Right kidney (tissue), 9 donors: ENCODE data around the gene RELT.

Source experiments
- DNase-seq: peaks from one replicate; pipeline ENCODE4 v3.0.0-alpha.2; 2016
- long read RNA-seq, 8 donors: transcript quantifications; one replicate each; lab custom pipeline, GENCODE V29; 2026

The RELT gene, protein sequence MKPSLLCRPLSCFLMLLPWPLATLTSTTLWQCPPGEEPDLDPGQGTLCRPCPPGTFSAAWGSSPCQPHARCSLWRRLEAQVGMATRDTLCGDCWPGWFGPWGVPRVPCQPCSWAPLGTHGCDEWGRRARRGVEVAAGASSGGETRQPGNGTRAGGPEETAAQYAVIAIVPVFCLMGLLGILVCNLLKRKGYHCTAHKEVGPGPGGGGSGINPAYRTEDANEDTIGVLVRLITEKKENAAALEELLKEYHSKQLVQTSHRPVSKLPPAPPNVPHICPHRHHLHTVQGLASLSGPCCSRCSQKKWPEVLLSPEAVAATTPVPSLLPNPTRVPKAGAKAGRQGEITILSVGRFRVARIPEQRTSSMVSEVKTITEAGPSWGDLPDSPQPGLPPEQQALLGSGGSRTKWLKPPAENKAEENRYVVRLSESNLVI
- long read RNA-seq, donor 1, result 0 reads
- long read RNA-seq, donor 2, result 0 reads
- long read RNA-seq, donor 3, result 0 reads
- long read RNA-seq, donor 4, partial matches to known transcripts, result 0 of 1 reads
- long read RNA-seq, donor 4, other reads (novel, unspliced or antisense), result 0 of 1 reads
- long read RNA-seq, donor 5, partial matches to known transcripts, result 0 of 1 reads
- long read RNA-seq, donor 5, other reads (novel, unspliced or antisense), result 0 of 1 reads
- long read RNA-seq, donor 6, partial matches to known transcripts, result 0 of 2 reads
- long read RNA-seq, donor 6, other reads (novel, unspliced or antisense), result 0 of 2 reads
- long read RNA-seq, donor 7, partial matches to known transcripts, result 0 of 3 reads
- long read RNA-seq, donor 7, other reads (novel, unspliced or antisense), result 0 of 3 reads
- long read RNA-seq, donor 8, partial matches to known transcripts, result 0 of 3 reads
- long read RNA-seq, donor 8, other reads (novel, unspliced or antisense), result 0 of 3 reads

DNA sequence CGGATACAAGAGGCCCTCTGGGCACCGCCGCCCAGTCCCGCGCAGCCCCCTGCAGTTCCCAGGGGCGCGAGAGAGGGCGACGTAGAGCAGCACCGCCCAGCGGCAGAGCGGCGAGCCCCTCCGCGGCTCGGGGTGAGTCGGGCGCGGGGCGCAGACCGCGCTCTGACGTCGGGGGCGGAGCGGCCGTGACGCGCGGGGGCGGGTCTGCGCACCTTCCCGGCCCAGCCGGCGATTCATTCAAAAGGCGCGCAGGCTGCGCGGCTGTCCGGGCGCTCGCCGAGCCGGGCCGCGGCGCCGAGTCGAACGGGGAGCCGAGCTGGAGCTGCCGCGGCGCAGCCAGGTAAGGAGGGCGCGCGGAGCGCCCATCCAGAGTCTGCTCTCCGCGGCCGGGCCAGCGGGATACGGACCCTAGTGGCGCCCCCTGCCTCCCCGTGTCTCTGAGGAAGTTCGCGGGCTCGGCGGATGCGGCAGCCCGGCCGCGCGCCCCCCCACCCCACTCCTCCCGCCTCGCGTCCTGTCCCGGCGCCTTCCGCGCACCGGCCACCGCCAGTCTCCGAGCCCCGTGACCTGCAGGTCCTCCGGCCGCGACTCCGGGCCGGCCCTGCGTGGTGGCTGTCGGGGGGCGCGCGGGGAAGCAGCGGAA, at the start of gene RELT:
TSS of gene RELT (plus strand) at position 240 of the 643 bp plus-strand sequence. CDS start 12,738 bp downstream, outside the sequence.
- DNase-seq, result peak; percentile 97

DNA sequence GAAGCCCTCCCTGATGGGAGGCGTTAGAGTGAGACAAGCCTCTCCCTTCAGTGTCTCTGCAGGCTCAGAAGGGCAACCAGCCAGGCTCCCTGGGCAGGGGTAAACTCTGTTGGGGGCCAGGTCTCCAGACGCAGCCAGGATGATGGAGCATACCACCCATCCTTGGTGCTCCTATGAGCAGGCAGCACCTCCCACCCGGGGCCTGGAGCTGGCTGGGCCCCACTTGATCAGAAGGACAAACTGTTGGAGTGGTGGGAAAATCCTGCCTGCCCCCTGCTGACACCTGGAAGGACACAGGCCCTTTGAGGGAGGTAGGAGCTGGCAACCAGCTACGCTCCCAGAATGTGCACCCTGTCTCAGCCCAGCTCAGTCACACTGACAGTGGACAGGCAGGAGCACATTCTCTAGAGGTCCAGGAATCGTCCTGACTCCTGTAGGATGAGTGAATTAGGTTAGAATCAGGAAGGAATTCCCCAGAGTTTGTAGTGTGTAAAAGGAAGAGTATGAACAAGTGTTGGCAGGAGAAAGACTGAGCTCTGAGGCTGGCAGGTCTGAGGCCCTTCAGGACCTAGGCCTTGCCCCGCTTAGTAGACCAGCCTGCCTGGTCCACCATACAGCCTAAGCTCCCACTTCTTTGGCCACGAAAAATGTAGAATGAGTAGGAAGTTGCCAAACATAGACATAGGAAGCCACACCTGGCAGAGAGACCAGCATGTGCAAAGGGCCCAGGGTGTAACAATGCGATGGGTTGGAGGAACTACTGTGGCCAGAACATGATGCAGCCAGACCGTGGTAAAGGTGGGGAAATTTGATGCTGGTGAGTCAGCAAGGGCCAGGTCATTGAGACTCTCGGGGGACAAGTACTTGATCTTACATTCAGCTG, 49.0 kb upstream of the RELT start:
- no peak for DNase-seq

DNA sequence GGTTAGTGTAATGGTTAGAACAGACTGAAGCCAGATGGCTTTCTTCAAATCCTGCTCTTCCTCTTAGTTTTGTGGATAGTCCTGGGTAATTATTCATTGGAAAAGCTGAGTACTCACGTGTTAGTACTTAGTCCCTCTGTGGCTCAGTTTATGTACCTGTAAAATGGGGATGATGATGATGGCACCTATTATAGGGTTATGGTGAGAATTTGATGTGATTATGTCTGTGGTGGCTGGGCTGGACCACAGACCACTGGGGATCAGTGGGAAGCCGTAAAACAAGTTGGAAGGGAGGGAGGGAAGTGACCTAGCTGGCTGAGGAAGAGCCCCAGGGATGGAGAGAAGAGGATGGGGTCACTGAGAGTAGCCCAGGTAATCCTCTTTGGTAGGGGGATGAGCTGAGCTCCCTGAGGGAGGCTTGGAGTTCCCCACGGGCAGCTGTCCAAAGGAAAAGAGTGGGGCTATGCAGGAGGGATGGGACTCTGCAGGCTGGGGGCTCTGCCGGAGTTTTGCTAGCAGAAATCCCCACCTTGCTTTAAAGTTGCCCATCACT, 48.3 kb upstream of the RELT start:
- DNase-seq, result no peak

DNA sequence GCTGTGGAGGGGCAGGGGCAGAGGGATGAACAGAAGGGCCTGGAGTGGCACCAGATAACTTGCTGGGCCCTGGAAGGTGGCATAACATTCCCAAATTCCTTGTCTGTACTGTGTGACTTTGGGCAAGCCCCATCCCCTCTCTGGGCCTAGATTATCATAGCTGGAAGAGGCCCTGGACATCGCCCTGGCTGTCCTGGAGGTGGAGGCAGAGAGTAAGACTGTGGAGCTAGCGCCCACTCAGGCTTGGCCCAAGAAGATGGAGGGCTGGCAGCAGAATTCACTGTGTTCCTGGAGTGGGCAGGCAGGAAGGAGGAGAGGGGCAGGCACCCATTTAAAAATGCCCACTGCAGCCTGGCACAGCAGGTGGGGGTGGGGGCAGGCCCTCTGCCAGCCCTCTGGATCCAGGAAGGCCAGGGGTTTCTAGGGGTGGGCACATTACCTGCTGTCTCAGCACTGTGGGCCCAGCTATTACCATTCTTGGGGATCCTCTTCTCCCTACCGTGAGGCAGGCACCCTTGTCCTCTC, 45.6 kb upstream of the RELT start:
- DNase-seq, result no peak

DNA sequence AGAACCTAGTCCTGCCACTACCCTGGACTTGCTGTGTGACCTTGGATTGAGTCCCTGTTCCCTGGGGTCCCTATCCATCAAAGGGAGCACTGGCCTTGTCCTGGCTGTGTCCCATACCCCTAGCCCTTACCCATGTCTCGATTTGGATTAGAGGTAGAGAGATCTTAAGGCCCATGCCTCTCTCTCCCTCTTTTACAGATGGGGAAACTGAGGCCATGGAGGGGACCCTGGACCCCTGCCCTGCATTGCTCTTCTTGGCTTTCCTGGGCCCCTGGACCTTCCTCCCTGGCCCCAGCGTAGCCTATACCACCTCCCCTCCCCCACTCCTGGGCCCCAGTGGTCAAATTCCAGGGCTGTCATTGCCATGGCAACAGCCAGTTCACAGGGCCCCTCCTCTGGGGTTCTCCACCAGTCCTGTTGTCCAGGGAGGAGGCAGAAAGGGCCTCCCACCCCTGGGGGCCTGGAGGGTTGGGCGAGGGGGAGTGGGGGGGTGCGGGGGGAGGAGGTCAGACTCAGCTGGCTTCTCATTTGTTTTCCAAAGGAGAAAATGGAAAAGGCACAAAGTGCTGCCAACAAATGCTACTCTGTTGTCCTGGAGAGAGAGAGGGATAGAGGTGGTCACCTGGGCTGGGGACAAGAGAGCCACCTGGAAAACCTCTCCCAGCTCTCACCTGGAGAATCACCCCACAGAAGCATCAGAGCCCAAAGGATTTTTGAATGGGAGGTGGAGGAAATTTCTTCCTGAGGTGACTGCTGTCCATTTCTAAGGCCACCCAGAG, 44.9 kb upstream of the RELT start:
- peak; percentile 70 for DNase-seq

DNA sequence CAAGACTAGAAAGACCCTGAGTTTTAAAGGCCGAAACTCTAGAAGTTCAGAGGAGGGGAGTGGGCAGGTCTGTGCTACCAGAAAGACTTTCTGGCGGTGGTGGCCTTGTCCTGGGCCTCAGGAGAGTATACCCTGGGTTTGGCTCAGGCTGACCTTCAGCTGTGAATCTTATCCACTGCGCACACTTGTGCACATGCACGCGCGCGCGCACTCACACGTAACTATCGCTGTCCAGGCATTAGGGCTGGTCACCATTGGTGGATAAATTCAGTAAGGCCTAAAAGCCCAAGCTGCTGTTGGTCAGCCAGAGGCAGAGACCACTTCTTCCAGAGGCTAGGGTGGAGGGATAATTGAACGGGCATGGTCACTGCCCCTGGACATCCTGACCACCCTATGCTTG, 43.0 kb upstream of the RELT start:
- DNase-seq, result no peak

DNA sequence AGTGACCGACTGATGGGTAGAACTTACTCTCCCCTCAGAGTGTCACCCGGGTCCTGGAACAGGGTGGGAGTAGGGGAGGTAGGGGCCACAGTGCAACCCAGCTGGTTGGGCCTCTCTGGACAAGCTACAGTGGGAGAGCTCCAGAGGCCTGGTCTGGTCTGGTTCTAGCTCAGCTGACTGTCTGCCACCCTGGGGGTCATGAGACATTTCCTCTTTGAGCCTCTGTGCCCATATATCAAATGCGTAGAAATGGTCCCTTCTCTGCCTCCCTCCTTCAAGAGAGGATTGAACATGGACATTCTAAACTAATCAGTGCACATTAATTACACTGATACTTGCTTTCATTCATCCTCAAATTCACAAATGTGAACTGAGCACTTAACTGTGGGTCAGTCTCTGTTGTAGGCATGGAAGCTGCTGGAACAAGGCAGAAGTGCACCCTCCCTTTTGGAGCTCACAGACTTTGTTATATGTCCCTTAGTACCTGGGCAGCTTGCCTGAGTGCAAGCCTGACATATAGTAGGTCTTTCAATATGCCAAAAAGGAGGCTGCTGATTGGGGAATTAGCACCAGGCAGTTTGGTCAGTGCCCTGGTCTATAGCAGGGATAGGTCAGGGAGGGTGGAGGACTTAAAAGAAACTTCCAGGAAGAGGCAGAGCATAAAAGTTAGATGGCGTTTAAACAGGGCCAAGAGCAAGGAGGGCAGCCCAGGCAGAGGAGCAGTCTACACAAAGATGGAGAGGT, 42.4 kb upstream of the RELT start:
- no peak for DNase-seq

DNA sequence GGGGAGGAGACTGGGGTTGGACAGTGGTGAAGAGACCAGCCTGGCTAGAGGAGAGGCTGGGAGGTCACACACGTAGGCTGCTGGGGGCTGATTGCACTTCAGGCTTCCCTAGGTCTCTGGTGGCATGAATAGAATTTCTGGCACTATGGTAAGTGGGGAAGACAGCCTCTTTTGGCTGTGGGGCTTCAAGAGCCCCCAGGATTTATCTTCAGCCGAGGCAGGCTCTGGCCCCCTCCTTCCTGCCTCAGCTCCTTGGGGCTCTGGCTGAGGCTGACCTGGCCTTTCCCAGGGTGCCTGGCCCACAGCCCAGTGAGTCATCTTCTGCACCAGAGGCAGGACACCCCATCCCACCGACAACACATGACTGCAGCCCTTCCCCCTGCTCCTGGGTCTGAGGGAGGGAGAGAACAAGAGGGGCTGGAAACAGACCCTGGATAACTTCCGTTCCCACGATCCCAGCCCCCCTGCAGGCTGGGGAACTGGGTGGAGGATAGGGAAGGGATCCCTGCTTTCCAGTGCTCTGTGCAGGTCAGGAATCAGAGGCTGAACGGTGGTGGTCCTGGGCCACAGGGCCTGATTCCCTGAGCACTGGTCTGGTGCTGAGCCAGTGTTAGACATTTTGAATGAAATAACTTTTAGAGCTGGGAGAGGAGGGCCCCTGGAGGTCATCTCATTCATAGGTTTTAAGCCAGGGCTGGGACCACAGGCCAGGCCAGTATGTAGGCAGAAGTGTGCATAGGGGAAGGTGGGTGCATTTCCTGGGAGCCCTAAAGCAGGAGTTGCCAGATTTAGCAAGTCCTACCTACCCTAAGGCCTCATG, 41.6 kb upstream of the RELT start:
- no peak for DNase-seq

DNA sequence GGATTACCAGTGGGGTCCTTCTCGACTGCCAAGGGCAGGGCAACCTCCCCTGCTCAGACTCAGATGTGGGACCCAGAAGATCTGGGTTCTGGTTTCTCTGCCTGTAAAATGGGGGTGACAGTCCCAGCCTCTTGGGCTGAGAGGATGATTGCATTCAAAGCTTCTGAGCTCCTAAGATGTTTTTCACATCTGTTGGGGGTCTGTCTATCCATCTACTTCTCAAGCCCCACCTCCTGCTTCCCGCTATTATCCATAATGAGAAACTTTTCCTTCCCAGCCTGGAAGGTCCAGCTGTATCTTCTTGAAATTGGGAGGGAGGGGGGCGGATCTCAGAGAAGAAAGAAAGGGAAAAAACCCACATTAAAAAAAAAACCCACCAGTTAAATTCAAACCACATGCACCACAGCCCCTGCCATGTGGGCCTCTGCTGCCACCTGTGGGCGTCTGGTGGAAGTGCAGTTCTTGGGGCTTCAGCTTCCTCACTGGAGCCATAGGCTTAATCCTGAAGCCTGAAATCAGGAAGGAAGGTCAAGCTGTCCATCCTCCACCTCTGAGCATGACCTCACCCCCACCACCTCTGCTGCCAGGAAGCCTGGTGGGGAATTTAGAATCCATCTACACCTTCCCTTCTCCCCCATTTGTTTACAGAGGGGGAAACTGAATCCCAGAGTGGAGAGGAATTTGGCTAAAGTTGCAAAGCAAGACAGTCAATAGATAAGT, 40.8 kb upstream of the RELT start:
- peak; percentile 78 for DNase-seq

DNA sequence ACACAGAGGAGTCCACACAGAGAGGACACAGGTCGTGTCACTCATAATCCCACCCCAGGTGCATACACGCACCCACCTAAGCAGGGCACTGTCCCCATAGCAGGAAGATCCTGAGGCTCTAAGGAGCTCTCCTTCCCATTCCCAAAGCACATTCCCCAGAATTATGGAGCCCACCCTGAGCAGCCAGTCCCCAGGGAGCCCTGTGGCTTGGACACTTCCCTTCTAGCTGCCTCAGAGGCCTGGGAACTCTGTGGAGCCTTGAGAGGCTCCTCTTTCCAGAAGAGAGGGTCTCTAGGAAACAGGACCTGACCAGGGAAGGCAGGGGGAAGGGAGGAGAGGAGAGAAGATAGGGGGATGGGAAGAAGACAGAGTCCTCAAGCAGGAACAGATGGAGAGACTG, 38.4 kb upstream of the RELT start:
- no peak for DNase-seq

DNA sequence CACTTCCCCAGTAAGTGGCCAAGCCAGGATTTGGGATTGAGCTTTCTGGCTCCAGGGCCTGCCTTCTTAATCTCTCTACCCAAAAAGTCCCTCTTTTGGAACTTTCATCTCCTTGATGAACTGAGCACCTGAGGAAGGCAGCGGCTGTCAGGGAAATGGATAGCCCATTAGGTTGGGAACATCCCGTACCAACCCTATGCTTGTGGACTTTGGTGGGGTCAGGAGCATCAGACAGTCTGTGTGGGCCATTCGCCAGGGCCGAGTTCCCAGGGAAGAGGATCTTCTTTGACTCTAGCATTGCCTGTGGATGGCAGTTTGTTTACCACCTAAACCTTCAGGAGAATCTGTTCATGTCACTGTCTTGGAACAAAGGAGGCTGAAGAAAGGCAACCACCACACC, 37.9 kb upstream of the RELT start:
- no peak for DNase-seq

DNA sequence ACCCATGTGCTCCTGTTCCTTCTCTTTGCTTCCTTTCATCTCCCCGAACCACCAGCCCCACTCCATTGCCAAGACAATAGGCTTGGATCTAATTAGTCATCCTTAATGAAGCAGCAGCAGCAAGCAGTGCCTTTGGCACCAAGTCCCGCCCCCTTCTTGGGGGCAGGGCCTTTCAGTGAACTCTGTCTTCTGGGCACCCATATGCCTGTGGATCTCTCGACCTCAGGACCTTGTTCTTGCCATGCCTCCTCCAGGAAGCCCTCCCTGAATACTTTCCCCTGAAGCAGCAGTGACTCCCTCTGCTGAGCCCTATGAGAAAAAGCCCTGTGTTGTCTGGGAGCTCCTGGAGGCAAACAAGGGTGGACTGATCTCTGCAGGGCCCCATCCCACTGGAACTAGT, 36.0 kb upstream of the RELT start:
- no peak for DNase-seq

DNA sequence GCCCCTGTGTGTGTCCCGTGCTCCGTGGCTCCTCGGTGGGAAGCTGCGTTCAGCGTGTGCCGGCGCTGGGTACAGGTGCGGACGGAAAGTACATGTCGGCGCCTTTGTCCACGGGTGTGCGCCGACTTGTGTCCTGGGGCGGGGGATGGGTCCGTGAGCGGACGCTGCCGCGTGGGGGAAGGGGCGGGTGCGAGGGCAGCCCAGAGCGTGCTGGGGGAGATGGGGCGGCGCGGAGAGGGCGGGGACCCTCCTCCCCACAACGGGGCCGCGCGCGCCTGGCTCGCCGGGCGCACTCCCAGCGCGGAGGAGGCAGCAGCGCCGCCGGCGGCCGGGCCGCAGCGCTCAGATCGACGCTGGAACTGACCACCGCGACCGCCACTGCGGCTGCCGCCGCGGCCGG, 33.6 kb upstream of the RELT start:
- DNase-seq, result no peak

DNA sequence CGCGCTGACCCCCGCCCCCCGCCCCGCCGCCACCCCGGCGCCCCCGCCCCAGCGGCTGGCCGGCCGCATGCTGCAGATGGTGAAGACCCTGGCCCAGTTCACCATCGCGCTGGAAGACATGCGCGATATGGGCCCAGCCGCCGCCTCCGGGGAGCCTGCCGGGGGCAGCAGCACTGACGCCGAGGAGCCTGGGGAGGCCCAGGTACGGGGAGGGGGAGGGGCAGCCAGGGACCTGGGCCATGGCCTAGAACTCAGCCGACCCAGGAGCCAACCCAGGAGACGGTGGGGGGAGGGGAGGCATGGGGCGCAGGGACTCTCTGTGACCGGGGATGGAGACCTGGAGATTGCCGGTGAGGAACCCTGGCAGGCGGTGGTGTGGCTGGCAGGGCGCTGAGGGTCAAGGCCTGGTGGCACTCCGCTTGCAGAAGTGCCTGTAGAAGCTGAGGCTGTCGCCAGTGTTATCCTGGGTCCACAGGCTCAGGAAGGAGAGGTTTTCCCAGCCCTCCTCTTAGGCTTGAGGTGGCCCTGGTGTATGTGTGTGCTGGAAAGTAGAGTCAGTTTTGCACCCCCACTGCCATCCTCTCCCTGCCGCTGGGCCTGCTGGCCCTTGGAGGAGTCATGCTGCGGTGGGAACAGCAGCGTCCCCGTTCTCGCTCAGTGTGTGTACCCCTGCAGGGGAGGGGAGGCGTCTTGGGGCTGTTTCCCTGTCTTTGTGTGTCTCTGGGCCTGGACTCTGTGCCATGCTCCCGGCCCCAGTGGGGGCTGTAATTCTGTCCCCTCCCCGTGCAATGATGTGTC, 32.9 kb upstream of the RELT start:
- DNase-seq, result peak; percentile 15

DNA sequence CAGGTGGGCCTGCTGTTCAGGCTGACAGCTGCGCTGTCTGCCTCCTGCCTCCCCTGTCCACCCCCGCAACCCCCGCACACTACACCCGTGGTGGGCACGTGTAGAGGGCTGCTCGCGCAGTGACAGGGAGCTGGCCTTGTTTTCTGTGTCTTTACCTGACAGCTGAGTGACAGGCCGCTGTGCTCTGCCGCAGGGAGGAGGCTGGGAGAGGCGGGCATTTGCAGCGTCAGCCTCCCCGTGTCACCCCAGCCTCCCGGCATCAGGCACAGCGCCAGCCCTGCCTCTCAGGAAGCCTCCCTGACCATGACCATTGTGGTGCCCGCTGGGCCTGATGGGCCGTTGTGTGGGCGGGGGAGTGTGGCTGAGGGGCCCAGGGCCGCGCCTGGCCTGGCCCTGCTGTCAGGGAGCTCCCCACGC, 32.0 kb upstream of the RELT start:
- DNase-seq, result no peak

DNA sequence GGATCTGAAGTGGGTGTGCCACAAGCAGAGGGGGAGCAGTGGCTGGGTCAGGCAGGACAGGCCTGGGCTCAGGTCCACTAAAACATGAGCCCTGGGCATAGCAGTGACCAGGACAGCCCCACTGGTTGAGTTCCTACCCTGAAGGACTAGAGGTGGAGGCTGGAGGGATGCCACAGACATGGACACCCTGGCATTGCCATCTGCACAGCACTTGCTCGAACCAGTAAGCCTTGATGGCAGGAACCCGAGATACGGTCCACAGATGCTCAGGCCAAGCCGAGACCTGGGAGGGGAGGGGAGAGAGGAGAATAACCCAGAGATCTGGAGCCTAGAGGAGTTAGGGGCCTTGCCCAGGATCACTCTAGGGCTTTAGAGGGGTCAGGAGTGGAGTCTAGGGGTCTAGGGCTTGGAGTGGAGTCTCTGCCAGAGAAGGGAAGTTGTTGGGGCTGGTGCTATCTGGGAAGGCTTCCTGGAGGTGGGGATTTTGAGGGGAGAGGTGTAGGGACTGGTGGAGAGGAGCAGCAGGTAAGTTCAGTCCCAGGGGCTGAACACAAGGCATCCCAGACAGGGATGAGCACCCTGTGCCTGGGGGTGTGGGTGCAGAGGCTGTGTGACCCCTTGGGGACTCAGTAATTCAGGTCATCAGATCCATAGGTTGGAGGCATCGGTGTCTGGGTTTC, 30.6 kb upstream of the RELT start:
- DNase-seq, result no peak
